Measurements from ENCODE around the gene PRXL2B. TPM values are rescaled to one million over a fixed set of nuclear protein-coding genes. Genes with fewer than 3 reads are reported as not detected.
A peak's percentile ranks its signal among the peaks of the same experiment; 100 is the strongest.
"Not testable (repeated sequence)": the region's sequence is repeated elsewhere in the genome, so short reads cannot be mapped to it uniquely, and the experiment has no call there.

Gene PRXL2B, protein sequence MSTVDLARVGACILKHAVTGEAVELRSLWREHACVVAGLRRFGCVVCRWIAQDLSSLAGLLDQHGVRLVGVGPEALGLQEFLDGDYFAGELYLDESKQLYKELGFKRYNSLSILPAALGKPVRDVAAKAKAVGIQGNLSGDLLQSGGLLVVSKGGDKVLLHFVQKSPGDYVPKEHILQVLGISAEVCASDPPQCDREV
- 55.7 and 107 TPM in 2 replicates for total RNA-seq

DNA sequence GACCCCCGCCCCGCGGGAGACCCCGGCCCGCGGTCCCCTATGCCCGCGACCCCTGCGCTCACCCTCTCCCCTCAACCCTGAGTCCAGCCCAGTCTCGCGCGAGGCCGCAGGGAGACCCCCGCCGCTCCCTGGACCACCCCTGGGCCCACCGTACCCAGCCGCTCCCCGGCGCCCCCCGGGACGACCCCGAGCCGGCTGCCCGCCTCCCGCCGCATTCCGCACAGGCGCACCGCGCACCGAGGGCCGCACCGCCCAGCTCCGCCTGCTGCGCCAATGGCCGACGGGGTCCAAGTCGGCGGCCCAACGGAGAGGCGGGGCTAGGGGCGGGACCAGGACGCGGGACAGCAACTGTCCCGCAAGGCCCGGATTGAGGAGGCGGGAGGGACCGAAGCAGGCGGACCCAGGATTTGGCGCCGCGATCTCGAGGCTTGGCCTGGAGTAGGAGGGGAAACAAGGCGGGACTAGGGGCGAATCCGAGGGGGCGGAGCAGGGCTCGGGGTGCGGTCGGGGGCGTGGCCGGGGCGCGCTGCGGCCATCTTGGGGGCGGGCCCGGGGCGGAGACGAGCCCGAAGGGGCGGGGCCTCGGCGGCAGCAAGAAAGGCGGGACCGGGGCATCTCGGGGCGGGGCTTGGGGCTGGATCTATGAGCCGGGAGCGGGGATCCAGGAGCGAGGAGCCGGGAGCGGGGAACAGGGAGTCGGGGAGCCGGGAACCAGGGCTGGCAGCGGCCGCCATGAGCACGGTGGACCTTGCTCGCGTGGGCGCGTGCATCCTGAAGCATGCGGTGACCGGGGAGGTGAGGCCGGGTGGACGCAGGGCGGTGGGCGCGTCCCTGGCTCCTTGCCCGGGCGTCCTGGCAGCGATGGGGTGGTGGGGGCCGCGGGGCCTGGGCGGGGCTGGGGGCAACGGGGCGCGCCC lies at the start of gene PRXL2B:
Gene PRXL2B (plus strand): TSS at position 624 of the 917 bp plus-strand sequence. CDS start 109 bp downstream, at position 733.
- peak; percentile 98 to 99 for DNase-seq (ENCODE audit: low read depth in 2 of 2)

DNA sequence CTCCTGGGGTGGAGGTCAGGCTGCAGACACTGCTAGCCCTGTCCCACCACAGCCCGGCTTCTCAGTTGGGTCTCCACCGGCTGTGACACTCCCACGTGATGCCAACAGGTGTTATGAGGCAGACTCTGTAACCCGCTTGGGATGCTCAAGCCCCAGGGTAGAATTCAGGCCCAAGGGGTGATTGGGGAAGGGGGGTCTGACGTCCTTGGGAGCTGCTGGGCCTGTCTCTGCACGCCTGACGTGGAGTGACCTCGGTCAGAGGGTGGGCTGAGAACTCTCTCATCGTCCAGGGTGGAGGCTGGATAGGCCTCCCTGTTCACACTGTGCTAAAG lies 48.8 kb upstream of the PRXL2B start:
- no peak for DNase-seq (ENCODE audit: low read depth in 2 of 2)

DNA sequence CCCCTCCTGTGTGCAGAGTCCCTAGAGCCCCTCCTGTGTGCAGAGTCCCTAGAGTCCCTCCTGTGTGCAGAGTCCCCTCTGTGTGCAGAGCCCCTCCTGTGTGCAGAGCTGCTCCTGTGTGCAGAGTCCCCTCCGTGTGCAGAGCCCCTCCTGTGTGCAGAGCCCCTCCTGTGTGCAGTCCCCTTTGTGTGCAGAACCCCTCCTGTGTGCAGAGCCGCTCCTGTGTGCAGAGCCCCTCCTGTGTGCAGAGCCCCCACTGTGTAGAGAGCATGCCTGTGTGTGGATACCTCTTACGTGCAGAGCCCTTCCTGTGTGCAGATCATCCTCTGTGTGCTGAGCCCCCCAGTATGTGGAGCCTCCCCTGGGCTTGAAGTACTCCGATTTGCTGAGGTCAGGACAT lies 48.2 kb upstream of the PRXL2B start:
- no peak for DNase-seq (ENCODE audit: low read depth in 2 of 2)

DNA sequence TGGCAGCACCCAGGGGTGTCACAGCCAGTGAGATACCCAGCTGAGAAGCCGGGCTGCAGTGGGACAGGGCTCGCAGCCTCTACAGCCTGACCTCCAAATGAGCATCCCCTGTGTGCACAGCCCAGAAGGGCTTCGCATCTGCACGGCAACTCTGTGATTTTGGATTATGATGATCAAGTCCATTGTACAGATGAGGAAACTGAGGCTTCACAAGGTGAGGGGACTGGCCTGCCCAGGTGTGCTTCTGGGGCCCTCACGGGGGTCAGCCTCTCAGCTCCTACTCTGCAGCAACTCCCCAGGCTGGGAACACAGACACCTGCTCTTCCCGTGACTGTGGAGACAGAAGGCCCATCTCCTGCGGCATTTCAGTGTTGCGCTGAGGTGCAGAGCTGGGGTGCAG lies 47.7 kb upstream of the PRXL2B start:
- DNase-seq (ENCODE audit: low read depth in 2 of 2), result no peak

DNA sequence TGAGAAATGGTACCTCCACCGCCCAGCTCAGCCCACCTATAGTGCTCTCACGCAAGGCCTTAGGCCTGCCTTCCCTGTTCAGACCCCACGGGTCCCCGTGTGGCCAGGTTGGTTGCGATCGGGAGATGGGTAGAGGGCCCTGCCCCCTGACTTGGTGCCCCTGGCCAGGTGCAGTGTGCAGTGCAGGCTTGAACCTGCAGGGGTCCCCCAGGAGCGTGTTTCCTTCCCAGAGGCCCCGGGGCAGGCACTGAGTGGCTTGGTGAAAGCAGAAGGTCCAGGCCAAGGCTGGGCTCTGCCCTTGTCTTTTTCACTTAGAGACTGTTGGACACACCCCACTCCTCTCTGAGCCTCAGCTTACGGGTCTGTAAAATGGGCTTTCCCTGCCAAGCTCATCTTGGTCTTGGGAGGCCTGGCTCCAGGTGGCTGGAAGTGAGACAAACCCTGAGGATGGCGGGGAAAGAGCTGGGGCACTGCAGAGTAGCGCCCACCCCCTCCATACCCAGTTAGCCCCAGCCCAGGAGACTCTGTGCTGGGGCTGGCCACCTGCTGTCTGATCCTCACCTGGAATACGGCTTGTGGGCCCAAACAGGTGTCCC lies 47.2 kb upstream of the PRXL2B start:
- no peak for DNase-seq (ENCODE audit: low read depth in 2 of 2)

DNA sequence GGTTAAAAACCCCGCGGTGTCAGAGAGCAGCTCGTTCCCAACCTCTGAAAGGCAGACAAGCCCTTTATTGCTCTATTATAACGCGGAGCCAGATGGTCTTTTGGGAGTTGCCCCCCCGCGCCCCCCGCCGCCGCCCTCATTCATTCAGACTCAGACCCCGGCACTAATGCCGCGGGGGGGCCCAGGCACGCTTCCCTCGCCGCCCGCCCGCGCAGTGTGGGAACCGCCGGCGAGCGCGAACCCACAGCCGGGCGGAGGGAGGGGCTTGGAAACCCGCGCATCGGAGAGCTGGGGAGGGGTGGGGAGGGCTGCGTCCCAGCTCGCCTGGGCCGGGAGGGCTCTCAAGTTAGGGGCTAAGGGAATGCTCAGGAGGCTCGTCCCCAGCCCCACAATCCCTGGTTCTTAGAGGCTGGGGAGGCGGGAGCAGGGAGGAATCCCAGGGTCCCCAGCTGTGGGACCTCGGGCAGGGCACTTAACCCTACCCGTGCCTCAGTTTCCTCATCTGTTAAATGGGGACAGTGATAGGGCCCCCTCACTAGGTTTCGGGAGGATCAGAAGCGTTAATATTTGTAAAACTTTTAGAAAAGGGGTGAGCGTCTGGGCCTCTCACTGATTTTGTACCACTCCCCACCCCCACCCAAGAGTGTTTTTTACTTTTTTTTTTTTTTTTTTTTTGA lies 45.6 kb upstream of the PRXL2B start:
- no peak for DNase-seq (ENCODE audit: low read depth in 2 of 2)

DNA sequence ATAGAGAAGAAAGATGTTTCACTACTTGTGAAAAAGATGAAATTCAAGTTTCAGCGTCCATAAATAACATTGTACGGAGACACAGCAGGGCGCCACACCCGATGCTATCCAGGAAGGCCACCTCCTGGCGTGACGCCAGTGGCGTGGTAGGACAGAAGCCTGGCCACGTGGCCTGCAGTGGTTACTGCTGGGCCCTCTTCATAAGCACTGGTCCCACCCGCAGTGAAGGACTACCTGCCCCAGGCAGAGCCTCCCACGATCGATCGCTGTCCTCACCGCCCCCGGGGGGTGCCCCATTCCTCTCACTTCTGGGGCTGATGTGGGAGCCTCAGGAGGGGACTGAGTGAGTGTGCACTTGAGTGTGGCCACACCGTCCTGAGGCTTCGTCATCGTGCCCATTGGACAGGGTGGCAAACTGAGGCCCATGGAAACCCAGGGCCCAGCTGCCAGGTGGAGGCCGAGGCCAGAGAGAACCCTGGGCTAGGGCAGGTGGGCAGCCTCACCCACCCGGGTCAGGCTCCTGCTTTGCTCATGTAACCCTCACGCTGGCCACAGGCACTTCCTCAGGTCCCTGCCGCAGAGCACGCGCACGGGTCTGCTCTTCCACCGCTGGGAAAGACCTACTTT lies 44.8 kb upstream of the PRXL2B start:
- peak in 1 of 2 donors; percentile 29 for DNase-seq (ENCODE audit: low read depth in 2 of 2)

DNA sequence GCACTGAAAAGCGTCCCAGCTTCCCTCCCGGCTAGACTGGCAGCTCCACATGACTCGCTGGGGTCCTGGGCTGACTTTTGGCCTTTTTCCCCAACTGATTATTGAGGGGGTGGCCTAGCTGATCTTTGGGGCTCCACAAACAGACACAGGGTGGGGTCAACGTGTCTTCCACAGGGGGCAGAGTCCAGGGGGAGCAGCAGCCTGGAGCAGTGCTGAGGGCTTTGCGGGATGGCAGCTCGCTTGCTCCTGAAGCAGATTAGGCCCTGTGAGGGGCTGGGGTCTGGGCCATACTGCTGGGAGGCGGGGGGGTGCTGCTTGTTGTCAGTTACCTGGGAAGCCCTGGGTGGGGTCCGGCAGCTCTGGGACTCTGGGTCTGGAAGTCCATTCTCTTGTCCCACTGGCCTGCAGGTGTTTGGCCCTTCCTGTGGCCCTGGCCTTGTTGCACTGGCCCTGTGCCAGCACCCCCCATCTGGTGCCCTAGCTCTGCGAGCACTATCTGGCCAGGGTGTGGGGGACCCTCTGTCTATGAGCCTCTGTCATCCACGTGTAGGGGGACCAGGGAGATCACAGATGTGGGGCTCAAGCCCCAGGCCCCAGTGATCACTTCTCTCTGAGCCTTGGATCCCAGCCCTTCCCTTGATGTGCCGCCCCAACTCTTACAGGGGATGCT lies 44.2 kb upstream of the PRXL2B start:
- no peak for DNase-seq (ENCODE audit: low read depth in 2 of 2)

DNA sequence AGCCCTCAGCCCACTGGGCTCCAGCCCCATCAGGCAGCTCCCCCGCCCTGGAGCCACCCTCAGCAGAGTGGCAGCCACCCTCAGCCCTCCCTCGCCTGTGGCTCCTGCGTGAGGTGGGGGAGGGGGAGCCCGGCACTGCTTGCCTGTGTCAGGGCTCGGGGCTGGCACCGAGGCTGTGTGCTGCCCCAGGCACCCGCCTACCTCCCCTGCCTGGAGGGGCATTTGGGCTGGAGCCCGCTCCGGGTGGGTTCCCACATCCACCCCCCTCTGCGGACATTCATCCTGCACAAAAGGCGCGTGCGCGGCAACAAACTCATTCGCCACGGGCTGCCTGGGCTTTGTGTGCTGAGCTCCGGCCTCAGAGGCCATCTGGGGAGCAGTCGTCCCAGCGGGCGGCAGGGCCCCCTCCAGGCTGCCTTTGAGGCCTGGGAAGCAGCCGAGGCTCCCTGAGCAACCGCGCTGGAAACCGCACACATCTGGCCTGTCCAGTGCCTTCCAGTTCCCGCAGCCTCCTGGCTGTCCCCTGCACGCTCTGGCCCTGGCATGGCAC lies 43.0 kb upstream of the PRXL2B start:
- no peak for DNase-seq (ENCODE audit: low read depth in 2 of 2)

DNA sequence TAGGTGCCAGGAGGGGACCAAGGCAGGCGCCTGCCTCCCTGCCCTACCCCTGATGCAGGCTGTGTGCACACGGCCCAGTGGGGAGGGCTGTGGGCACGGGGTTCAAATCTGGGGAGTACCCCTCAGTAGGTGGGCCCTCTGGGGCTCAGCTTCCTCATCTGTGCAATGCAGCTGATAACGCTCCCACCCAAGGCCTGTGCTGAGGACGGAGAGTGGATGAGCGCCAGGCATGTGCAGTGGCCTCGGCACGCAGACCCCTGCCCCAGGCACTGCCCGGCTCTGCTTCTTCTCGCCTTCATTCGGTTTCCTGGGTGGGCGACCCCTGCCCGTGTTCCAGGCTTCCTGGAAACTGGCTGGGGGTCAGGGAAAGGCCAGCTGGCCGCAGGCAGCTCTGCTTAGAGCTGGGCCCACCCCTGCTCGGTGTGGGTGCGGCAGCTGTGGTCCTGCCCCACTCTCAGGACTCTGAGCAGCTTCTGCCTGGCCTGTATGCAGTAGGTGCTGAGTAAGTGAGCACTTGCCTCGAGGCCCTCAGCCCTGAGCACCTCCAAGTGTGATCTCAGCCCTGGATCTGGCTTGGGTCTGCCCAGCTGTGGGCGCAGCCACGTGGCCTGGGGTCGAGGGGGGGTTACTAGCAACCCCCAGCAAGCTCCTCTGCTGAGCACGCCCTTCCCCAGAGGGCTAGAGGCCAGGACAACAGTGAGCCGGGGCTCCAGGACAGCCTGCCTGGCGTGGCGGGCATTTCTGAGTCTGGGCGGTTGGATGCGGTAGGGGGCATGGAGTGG lies 42.3 kb upstream of the PRXL2B start:
- DNase-seq (ENCODE audit: low read depth in 2 of 2), result no peak

DNA sequence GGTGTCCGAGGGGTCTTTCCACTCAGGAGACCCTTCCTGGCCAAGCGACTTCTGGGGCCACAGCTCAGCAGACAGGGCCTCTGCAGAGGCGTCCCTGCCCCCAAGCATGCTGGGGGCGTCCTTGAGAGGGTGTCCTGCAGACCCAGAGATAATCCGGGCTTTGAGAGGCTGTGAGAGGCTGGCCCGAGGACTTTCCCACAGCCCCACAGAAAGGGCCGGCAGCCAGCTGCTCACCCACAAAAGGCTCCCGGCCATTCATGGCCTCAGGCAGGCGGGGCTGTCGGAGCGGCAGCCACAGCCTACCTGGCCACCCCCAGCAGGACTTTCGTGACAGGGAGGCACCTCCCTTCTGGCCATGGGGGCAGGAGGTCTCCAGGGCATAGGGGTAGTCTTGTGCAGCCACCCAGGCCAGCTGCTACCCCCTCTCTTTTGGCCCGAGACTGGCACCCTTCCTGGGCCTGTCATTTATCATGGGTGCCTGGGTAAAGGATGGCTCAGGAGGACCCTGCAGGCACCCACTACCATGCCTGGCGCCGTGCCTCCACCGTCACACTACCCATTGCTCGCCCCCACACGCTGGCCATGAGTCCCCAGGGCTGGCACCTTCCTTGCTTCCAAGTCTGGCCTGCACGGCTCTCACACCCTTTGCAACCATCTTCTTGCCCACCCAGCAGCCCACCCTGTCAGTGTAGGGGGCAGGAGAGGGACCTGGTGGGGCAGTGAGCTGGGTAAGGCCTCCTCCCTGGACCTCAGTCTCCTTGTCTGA lies 41.5 kb upstream of the PRXL2B start:
- no peak for DNase-seq (ENCODE audit: low read depth in 2 of 2)

DNA sequence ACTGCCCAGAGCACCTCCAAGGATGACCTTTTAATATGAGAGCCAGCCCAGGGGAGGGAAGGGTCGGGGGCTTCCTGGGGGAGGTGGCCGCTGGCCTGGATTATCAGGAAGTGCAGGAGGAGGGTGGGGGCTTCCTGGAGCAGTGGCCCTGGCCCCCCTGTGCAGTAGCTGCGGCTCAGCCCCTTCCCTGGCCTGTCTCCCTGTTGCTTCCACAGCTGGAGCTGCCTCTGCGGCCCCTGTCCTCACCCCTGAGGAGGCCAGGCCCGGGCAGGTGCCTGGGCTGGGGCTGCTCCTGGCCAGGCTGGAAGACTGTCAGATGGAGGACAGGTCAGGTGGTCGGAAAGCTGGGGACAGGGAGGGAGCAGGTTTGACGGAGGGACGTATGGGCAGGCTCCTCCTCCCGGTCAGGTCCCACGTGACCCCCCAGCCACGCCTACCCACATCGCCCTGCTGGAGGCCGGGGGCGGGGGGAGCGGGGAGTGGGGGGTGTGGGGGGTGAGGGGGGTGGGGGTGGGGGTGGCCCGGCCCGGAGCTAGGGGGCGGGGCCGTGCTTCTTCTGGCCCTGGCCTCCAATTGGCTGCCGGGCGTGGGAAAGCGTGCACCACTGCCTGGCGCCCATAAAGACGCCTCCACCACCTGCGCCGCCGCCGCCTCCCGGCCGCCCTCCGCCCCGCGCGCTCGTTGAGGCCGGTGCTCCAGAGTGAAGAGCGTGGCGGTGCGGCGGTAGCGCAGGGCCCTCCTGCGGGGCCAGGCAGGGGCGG lies 40.6 kb upstream of the PRXL2B start:
- DNase-seq (ENCODE audit: low read depth in 2 of 2), result peak; percentile 94

DNA sequence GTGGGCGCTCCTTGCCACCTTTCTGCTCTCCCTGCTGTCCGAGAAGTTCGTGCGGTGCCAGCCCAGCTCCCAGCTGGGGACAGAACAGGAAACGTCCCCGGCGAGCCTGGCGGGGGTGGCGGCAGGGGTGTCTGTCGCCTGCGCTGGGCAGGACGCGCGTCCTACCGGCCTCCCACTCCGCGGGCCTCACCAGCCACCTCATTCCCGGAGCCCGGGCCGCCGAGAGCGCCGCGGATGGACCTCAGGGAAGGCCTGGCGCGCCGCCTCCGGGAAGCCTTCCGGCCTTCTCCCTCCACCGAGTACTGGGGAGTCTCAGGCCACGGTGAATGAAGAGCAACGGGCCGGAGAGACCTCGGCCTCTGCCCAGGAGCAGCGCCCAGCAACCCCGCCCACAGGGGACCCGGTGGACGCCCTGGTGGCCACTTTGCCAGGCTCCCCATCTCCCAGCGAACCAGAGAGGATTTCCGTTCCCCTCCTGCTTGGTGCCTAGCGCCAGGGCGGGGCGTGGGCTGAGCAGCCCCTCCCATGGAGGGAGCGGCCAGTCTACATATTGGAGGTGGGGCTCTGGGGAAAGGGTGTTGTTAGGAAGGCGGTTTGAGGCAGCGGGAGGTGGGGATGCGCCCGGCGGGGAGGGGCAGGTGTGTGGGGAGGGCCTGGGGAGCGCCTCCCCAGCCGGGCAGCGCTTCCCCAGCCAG lies 39.9 kb upstream of the PRXL2B start:
- DNase-seq (ENCODE audit: low read depth in 2 of 2), result peak; percentile 85 to 88

DNA sequence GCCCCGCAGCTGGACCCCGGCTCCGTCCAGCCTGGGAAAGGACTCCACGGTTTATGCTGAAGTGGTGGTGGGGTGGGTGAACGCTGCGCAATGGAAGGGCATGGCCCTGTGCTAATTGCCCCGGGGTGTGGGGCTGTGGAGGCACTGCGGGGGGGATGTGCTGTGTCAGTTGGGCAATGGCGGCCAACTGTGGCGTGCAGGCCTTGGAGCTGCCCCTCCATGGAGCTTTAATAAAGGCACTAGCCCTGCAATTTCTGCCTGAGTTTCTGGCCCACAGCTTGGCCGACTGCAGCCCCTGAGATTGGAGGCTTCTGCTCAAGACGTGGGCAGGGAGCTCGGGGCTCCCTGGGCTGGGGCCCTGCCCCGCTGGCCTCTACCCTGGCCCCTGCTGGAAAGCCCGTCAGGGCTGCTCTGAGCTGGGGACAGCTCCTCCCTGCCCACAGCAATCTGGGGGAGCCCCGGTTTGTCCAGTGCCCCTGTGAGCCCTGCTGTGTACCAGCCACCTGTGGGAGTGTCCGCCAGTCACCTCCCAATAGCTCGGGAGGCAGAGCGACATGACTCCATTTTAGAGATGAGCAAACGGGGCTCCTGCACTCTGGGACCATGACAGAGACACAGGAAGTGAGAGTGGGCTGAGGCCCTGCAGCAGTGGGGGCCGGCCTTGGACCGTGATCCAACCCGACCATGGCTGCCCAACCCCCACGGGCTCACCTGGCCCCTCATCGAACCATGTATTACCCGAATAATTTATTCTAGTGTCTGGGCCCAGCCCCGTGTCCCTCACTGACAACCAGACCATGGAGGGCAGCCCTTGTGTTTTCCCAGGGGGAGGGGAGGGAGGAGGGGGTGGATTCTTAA lies 39.1 kb upstream of the PRXL2B start:
- no peak for DNase-seq (ENCODE audit: low read depth in 2 of 2)

DNA sequence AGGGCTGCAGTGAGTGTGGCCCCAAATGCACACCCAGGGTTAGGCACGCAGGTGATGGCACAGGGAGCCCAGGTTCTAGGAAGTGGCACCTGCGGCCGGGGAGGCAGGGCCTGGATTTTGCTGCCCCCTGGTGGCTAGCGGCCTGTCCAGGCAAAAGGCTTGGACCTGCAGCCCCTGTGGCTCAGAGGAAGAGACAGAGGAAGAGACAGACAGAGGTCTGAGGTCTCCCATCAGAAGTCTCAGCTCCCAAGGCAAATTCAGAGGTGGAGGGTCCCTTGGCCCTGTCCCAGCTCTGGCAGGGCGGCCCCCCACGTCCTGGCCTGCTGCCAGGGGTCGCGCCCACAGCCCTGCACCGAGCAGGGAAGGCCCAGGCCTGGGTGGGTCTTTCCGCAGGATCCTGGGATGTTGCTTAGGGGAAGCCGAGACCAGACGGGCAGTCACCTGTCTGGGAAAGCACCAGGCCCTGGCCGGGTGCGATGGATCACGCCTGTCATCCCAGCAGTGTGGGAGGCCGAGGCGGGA lies 38.4 kb upstream of the PRXL2B start:
- DNase-seq (ENCODE audit: low read depth in 2 of 2), result peak; percentile 67 to 73

DNA sequence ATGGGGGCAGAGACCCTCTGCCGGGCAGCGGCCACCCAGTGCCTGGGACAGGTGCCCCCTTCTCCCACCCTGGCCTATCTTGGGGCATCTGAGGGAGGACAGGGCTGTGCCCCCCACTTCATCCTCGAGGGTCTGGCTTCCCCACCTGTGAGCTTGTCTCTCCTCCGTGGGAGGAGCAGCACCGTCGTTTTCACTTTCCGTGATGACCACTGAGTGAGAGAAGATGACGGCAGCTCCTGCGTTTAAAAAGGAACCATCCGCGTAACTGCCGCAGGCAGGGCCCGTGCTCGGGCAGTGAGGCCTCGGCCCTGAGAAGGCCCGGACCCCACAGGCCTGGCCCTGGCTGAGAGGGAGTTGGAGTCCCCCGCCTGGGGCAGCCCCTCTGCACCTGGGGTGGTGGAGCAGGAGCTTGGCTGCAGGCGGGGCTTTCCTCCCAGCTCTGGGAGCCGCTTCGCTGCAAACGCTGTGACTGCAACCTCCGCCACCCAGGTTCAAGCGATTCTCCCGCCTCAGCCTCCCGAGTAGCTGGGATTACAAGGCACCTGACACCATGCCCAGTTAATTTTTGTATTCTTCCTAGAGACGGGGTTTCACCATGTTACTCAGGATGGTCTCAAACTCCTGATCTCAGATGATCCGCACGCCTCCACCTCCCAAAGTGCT lies 37.1 kb upstream of the PRXL2B start:
- DNase-seq (ENCODE audit: low read depth in 2 of 2), result not testable (repeated sequence)

All from dermis microvascular lymphatic vessel endothelial cell (primary cell).